Mammary epithelial cell (primary cell): Measurements from ENCODE around the gene ANO1.

Experiments
- EZH2 ChIP-seq: IDR thresholded peaks from 2 replicates; pipeline ENCODE4 v1.6.1; 2012; ENCODE audit warnings: low read length, inconsistent platforms, borderline replicate concordance
- TF ChIP-seq, protein P1 (sequence below), 2 donors: IDR thresholded peaks in 1 of 2; conservative IDR thresholded peaks in 1 of 2; 2 replicates each; pipeline ENCODE4 v1.5.1; 2011 to 2012; ENCODE audit warnings: inconsistent platforms in 2 of 2, low read length in 2 of 2, mild to moderate bottlenecking in 2 of 2, control low read depth in 1 of 2, low read depth in 1 of 2; ENCODE audit not compliant: insufficient read depth in 1 of 2; ENCODE audit errors: extremely low read depth in 1 of 2

DNA sequence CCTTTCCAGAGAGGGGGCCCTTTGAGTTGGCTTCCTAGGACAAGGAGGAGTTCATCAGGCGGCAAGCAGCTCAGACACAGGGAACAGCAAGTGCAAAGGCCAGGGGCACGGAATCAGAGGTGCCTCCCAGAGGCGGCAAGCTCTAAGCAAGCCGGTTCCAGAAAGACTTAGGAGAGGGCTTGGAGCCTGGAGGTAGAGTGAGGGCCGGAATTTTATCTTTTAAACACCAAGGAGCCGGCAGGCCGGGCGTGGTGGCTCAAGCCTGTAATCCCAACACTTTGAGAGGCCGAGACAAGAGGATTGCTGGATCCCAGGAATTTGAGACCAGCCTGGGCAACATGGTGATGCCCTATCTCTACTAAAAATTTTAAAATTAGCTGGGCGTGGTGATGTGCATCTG, 151.6 kb downstream of the ANO1 start:
- TF ChIP-seq, protein P1, sequence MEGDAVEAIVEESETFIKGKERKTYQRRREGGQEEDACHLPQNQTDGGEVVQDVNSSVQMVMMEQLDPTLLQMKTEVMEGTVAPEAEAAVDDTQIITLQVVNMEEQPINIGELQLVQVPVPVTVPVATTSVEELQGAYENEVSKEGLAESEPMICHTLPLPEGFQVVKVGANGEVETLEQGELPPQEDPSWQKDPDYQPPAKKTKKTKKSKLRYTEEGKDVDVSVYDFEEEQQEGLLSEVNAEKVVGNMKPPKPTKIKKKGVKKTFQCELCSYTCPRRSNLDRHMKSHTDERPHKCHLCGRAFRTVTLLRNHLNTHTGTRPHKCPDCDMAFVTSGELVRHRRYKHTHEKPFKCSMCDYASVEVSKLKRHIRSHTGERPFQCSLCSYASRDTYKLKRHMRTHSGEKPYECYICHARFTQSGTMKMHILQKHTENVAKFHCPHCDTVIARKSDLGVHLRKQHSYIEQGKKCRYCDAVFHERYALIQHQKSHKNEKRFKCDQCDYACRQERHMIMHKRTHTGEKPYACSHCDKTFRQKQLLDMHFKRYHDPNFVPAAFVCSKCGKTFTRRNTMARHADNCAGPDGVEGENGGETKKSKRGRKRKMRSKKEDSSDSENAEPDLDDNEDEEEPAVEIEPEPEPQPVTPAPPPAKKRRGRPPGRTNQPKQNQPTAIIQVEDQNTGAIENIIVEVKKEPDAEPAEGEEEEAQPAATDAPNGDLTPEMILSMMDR (conservative IDR thresholded peaks at IDR 0.05 in 1 of 2, IDR thresholded peaks at IDR 0.05 in 1 of 2; ENCODE audit: extremely low read depth in 1 of 2, insufficient read depth in 1 of 2, low read depth in 1 of 2, low read length in 2 of 2): no peak
- no peak for TF ChIP-seq EZH2
